Osteoblast (primary cell): Measurements from ENCODE around the gene WDR86. TPM values are rescaled to one million over a fixed set of nuclear protein-coding genes. Genes with fewer than 3 reads are reported as not detected.

Source experiments
- DNase-seq: peaks from one replicate; pipeline ENCODE4 v3.0.0; 2011; ENCODE audit warnings: low spot score, mixed read lengths; ENCODE audit not compliant: insufficient read length; ENCODE audit errors: missing footprints
- H2AFZ ChIP-seq: 2 replicates; pipeline ENCODE4 v1.6.0; 2011; ENCODE audit warnings: mild to moderate bottlenecking, low read length
- H3K27ac ChIP-seq: 2 replicates; pipeline ENCODE4 v1.5.1; 2011; ENCODE audit warnings: mild to moderate bottlenecking, low read depth, low read length, moderate library complexity
- H3K27me3 ChIP-seq: 2 replicates; pipeline ENCODE4 v1.6.0; 2012; ENCODE audit warnings: mild to moderate bottlenecking, control low read depth, inconsistent platforms, low read length, moderate library complexity; ENCODE audit not compliant: insufficient read depth
- H3K36me3 ChIP-seq: 2 replicates; pipeline ENCODE4 v1.5.1; 2011; ENCODE audit warnings: mild to moderate bottlenecking, low read length, control low read depth, moderate library complexity; ENCODE audit not compliant: insufficient read depth
- H3K4me1 ChIP-seq: 2 replicates; pipeline ENCODE4 v1.5.1; 2011; ENCODE audit warnings: mild to moderate bottlenecking, low read length, control low read depth, moderate library complexity; ENCODE audit not compliant: insufficient read depth
- H3K4me2 ChIP-seq: 2 replicates; pipeline ENCODE4 v1.6.0; 2011; ENCODE audit warnings: mild to moderate bottlenecking, low read length; ENCODE audit not compliant: insufficient read depth
- H3K4me3 ChIP-seq: fragments of 200-600 bp; sonication (generic); 3 replicates; pipeline ENCODE4 v1.5.1; 2012; ENCODE audit warnings: mild to moderate bottlenecking, low read length, inconsistent platforms; ENCODE audit not compliant: insufficient read depth
- H3K79me2 ChIP-seq: 2 replicates; pipeline ENCODE4 v1.6.0; 2012; ENCODE audit warnings: mild to moderate bottlenecking, low read length, control low read depth, inconsistent platforms; ENCODE audit not compliant: insufficient read depth
- H3K9me3 ChIP-seq: 2 replicates; pipeline ENCODE4 v1.5.1; 2011; ENCODE audit warnings: low read depth, low read length, control low read depth
- H4K20me1 ChIP-seq: 2 replicates; pipeline ENCODE4 v1.6.0; 2012; ENCODE audit warnings: mild to moderate bottlenecking, low read length, control low read depth; ENCODE audit not compliant: insufficient read depth
- CTCF ChIP-seq: IDR thresholded peaks from 2 replicates; pipeline ENCODE4 v1.5.1; 2011; ENCODE audit warnings: mild to moderate bottlenecking, low read depth, low read length, moderate library complexity; ENCODE audit errors: extremely low read depth
- total RNA-seq: library from RNA; depleted of rRNA; stranded (reverse); fragments of >200 nt; gene quantifications from 2 replicates; pipeline ENCODE4 v1.2.3, GENCODE V29; 2012

WDR86 gene
- total RNA-seq, 1 donor = 15.6 TPM

DNA sequence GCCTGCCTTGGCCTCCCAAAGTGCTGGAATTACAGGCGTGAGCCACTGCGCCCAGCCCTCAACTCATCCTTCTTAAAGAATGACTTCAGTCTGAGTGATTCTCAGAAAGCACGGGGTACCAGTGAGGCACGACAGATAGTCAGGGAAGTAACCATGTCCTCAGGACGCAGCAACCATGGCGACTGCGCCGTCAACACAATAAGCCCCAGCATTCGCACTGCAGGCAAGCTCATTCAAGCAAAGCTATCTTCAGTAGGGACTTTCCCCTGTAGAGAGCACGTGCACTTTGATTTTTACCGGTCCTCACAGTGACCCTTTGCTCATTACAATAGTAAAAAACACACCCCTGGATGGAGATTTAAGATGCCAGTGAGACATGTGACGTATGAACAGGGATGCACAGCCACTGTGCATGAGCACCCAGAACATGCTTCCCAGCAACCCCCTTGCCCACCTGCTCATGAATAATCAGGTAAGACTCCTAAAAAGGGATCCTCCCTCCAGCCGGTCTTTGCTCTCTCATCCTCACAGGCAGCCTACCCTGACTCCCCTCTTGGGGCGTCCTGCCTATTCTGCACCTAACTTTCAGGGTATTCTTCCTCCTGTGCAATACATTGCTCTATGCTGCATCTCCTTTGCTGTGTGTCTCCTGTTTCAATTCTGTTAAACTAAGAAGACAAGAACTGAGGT lies 9.1 kb downstream of the WDR86 start:
- H4K20me1 ChIP-seq = no peaks in the 10 kb centered on the region
- peaks cover 15% of the 10 kb centered on the region for H3K4me1 ChIP-seq
- no peak overlapping the region for H2AFZ ChIP-seq
- TF ChIP-seq CTCF = no peak
- no peak overlapping the region for H3K27ac ChIP-seq
- peaks cover 2% of the 10 kb centered on the region for H3K27me3 ChIP-seq
- H3K4me2 ChIP-seq = no peak overlapping the region
- no peaks in the 10 kb centered on the region for H3K9me3 ChIP-seq
- no peaks in the 10 kb centered on the region for H3K36me3 ChIP-seq
- DNase-seq = peak; percentile 69
- no peak overlapping the region for H3K4me3 ChIP-seq
- H3K79me2 ChIP-seq = no peaks in the 10 kb centered on the region

DNA sequence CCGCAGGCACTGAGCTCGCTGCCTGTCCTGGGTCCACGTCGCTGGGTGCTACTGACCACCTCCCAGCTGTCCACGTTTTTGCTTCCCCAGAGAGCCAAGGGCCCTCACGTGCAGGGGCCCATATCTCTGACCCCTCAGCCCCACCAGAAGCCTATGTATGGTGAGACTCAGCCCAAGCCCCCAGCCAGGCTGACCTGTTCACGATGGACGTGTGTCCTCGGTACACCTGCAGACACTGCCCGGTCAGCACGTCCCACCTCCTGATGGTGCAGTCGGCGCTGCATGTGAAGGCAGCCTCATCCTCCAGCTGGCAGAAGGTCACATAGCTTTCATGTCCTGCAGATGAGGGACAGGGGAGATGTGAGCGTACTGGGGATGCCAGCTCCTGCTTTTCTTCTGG lies 9.9 kb downstream of the WDR86 start:
- Histone ChIP-seq H3K36me3 (no peaks in the 10 kb centered on the region), H3K4me3 (no peak overlapping the region), H3K4me1 (peaks cover 15% of the 10 kb centered on the region), H2AFZ (no peak overlapping the region), H3K27me3 (peaks cover 2% of the 10 kb centered on the region), H3K4me2 (no peak overlapping the region), H4K20me1 (no peaks in the 10 kb centered on the region), H3K27ac (no peak overlapping the region), H3K79me2 (no peaks in the 10 kb centered on the region), H3K9me3 (no peaks in the 10 kb centered on the region)
- peak; percentile 65 for DNase-seq
- TF ChIP-seq CTCF = no peak

- DNase-seq = no peak
- H4K20me1 ChIP-seq = no peaks in the 10 kb centered on the region
- no peaks in the 10 kb centered on the region for H3K9me3 ChIP-seq
- no peaks in the 10 kb centered on the region for H3K79me2 ChIP-seq
- H3K27ac ChIP-seq = no peak overlapping the region
- H3K4me3 ChIP-seq = no peak overlapping the region
- H3K4me2 ChIP-seq = no peak overlapping the region
- no peaks in the 10 kb centered on the region for H3K36me3 ChIP-seq
- H3K27me3 ChIP-seq = peaks cover 2% of the 10 kb centered on the region
- TF ChIP-seq CTCF = no peak
- peaks cover 11% of the 10 kb centered on the region for H3K4me1 ChIP-seq
- no peak overlapping the region for H2AFZ ChIP-seq
These were observed 10.6 kb downstream of the WDR86 start for GRCh38 chr7:151399305-151399601.

GRCh38 chr7:151398446-151399304 lies 11.2 kb downstream of the WDR86 start:
- peak; percentile 82 for DNase-seq
- no peaks in the 10 kb centered on the region for H3K36me3 ChIP-seq
- no peak overlapping the region for H3K4me2 ChIP-seq
- H3K27me3 ChIP-seq = peaks cover 2% of the 10 kb centered on the region
- H3K4me1 ChIP-seq = peaks cover 6% of the 10 kb centered on the region
- no peak for TF ChIP-seq CTCF
- H3K27ac ChIP-seq = no peak overlapping the region
- no peaks in the 10 kb centered on the region for H3K79me2 ChIP-seq
- no peaks in the 10 kb centered on the region for H3K9me3 ChIP-seq
- H3K4me3 ChIP-seq = no peak overlapping the region
- no peaks in the 10 kb centered on the region for H4K20me1 ChIP-seq
- H2AFZ ChIP-seq = no peak overlapping the region
